Loucy (cell line): ENCODE measurements around the gene PSMA6.

Experiments used
- EZH2phosphoT487 ChIP-seq: fragments of 200-600 bp; IDR thresholded peaks from 2 replicates; pipeline ENCODE4 v1.6.1; 2018; ENCODE audit warnings: antibody characterized with exemption, mild to moderate bottlenecking, moderate library complexity, borderline replicate concordance
- TF ChIP-seq, protein P1 (sequence below): fragments of 200-600 bp; sonication (generic); conservative IDR thresholded peaks from 2 replicates; pipeline ENCODE4 v1.5.1; 2014; ENCODE audit warnings: mild to moderate bottlenecking, antibody characterized with exemption, low read length

DNA sequence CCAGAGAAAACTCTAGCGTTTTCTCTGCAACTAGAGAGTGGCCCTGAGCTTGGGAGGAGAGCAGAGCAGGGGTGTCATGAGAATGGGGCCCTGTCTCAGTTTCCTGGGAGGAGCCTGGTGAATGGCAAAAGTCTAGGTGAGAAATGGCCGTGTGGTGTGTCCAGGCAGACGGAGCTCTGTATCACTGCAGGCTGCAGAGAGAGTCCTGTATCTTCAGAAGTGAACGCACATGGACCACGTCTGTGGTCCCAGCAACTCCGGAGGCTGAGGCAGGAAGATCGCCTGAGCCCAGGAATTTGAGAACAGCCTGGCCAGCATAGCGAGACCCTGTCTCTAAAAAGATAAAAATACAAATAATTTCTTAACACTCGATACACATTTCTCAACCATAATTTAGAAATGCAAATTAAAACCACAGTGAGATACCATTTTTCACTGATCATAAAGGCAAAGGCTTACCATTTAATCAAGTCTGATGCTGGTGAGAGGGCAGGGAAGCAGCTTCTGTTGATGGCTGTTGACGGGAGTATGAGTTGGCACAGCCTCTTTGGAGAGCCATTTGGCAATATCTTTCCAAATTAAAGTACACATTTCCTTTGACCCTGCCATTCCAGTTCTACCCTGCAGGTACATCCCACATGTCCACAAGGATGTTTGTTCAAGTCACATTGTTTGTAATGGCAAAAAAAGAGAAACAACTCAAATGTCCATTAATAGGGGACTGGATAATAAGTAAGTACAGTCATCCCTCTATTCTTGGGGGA is 61.4 kb downstream of the PSMA6 start:
- TF ChIP-seq, protein P1, sequence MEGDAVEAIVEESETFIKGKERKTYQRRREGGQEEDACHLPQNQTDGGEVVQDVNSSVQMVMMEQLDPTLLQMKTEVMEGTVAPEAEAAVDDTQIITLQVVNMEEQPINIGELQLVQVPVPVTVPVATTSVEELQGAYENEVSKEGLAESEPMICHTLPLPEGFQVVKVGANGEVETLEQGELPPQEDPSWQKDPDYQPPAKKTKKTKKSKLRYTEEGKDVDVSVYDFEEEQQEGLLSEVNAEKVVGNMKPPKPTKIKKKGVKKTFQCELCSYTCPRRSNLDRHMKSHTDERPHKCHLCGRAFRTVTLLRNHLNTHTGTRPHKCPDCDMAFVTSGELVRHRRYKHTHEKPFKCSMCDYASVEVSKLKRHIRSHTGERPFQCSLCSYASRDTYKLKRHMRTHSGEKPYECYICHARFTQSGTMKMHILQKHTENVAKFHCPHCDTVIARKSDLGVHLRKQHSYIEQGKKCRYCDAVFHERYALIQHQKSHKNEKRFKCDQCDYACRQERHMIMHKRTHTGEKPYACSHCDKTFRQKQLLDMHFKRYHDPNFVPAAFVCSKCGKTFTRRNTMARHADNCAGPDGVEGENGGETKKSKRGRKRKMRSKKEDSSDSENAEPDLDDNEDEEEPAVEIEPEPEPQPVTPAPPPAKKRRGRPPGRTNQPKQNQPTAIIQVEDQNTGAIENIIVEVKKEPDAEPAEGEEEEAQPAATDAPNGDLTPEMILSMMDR, result no peak
- no peak for TF ChIP-seq EZH2phosphoT487
